ENCODE data around the gene SDR42E2.
"Not testable (repeated sequence)": the region's sequence is repeated elsewhere in the genome, so short reads cannot be mapped to it uniquely, and the experiment has no call there.

SDR42E2 gene

DNA sequence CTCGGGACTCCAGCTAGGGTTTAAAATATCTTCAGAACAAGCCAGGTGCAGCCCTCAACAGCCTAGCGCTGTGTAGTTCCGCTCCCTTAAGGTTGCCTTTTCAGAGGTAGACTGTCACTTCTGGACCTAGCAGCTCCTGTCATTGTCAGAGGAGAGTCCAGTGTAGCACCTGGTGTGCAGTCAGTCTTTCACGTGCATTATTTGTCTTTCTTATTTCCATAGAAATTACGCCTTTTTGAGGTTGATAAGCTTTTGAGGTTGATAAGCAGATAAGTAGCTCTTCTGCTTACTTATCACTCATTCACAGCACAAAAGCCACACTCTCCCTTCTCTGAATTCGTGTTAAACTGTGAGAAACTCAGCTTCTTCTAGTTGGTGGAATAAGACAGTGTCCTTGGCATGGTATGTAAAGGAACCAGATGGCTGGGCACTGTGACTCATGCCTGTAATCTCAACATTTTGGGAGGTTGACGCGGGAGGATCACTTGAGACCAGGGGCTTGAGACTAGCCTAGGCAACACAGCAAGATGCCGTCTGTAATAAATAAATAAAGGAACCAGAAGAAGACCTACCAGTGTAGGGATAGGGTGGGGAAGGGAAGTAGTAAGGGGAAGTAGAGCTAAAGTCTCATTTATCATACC is 54.0 kb downstream of the SDR42E2 start:
- no peak for DNase-seq

DNA sequence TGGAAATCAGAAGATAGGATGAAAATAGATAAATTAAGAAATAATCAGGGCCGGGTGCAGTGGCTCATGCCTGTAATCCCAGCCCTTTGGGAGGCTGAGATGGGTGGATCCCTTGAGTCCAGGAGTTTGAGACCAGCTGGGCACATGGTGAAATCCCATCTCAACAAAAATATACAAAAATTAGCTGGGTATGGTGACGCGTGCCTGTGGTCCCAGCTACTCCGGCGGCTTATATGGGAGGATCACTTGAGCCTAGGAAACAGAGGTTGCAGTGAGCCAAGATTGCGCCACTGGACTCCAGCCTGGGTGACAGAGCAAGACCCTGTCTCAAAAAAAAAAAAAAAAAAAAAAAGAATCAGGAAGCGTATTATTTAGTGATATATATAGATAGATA is 54.5 kb downstream of the SDR42E2 start:
- not testable (repeated sequence) for DNase-seq

DNA sequence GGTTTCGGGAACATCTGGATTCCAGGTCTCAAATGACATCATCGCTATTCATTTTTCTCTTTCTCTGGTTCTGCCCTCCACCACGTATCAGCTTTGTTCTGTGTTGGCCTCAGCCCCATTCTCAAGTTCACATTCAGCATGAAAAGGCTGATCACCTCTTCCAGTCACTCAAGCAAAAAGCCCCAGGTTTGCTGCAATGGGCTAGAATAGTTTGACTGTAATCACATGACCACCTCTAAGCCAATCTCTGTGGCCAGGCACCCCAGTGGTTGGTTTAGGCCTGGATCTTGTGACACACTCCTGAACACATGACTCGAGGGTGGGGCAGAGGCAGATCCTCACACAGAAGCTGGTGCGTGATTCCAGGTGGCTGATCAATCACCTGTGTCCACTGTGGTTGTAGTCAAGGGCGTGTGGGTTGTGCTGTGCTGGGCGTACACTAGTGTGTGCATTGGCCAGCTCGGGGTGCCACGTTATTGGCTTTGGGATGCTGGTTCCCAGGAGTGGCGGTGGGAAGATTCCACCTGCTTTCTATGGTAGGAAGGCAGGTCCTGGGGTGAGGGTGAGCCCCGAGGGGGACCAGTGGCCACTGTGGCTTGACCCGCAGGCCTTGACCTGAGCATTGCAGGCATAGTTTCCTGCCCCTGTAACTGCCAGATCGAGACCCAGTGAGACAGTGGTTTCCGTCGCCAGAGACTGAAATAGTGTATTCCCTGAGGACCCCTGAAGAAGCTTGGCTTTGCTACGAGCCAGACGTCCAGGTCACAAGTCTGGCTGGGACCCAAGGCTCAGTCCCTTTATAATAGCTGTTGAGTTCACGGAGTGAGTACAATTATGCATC is 55.8 kb downstream of the SDR42E2 start:
- no peak for DNase-seq

DNA sequence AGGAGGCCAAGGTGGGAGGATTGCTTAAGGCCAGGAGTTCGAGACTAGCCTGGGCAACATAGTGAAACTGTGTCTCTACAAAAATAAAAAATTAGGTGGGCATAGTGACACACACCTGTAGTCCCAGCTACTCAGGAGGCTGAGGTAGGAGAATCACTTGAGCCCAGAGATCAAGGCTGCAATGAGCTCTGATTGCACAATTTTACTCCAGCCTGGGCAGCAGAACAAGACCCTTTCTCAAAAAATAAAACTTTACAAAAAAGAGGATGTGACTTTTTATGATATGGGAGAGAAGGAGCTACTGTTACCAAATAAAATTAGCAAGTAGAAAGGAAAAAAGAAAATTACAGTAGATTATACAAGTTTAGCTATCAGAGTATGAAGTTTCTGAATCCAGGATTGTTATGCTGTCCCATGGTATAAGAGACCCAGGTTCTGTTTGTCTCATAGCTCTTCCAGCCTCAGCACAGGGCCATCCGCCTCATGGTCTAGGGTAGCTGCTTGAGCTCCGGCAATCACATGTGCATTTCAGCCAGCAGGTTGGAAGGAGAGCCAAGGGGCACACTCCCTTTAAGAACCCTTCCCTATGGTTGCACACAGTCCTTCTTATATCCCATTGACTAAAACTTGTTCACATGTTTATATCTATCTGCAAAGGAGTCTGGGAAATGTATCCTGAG is 57.2 kb downstream of the SDR42E2 start:
- DNase-seq, result no peak

DNA sequence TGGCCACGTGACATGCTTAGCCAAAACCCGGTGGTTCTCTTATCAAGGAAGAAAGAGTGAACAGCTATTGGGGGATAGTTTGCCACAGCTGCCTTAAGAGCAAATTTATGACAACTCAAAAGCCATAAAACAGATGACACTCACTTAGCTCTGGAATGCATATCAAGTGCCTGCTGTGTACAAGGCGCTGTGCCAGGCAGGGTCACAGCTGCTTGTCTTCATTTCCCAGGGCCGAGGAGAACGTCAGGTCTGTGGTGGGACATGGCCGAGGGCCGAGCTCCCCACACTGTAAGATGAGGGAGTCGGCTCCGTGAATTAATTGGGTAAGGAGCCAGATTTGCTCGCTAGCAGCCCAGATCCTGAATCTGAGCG is 57.7 kb downstream of the SDR42E2 start:
- DNase-seq, result no peak

DNA sequence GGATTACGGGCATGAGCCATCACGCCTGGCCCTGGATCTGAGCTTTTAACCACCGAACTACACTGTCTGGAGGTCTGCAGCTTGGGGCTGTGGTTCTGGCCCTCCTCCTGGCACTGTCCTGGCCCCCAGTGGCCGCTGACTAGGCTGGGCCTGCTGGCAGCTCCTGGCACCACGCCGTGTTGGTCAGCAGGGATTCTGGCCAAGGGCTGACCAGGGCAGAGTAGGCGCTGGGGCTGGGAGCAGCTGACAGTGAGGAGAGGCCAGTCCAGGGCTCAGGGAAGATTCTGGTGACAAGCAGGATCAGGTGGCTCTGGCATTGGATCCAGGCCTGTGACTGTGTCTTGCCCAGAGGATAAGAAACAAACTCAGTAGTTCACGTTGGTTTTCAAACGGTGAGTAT is 58.4 kb downstream of the SDR42E2 start:
- no peak for DNase-seq

DNA sequence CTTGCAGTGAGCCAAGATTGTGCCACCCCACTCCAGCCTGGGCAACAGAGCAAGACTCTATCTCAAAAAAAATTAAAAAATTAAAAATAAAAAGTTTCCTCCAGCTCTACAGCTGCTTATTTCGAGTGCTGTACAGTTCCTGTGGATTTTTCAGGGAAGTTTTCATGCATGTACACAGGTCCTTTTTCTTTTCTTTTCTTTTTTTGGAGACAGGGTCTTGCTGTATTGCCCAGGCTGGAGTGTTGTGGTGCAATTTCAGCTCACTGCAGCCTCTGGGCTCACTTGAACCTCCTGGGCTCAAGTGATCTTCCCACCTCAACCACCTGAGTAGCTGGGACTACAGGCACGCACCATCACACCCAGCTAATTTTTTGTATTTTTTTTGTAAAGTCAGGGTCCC is 59.7 kb downstream of the SDR42E2 start:
- DNase-seq, result no peak

DNA sequence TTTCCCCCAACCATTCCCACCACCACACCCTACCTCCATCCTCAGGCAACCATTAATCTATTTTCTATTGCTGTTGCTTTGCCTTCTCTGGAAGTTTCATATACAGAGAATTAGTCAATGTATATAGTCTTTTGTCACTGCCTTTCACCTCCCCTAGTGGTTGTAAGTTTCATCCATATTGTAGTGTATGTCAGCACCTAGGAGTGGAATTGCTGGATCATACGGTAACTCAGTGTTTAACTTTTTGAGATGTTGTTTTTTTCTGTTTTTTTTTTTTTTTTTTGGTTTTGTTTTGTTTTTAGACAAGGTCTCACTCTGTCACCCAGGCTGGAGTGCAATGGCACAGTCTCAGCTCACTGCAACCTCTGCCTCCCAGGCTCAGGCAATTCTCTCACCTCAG is 60.7 kb downstream of the SDR42E2 start:
- no peak for DNase-seq

DNA sequence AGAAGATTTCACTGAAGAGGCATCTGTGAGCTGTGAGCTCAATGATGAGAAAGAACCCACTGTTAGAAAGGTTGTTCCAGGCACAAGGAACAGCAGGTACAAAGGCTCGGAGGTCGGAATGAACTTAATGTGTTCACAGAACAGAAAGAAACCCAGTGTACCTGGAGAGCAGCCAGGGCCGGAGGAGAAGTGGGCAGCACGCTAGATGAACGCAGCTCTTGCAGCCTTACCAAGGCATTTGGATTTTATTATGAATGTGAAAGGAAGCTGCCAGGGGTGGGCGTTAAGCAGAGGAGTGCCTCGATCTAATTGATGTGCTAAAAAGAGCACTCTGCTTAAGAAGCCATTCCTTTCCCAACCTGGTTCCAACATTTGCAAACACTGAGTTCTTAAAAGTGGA is 62.8 kb downstream of the SDR42E2 start:
- DNase-seq, result no peak

DNA sequence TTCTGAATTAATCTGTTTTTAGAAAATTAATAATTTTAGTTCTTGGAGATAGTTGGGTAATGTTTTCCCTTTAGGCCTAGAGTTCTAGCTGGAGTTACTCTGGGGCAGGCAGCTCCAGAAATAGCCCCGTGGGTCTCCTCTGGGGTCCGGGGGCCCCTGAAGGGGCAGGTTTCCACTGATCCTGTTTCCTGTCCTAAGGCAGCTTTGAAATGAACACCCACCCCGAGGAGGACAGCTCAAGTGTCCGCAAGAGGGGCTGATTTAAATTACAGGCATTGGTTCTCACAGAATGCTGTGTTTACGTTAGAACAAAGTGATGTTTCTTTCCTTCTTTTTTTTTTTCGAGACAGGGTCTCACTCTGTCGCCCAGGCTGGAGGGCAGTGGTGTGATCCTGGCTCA is 67.6 kb downstream of the SDR42E2 start:
- no peak for DNase-seq

DNA sequence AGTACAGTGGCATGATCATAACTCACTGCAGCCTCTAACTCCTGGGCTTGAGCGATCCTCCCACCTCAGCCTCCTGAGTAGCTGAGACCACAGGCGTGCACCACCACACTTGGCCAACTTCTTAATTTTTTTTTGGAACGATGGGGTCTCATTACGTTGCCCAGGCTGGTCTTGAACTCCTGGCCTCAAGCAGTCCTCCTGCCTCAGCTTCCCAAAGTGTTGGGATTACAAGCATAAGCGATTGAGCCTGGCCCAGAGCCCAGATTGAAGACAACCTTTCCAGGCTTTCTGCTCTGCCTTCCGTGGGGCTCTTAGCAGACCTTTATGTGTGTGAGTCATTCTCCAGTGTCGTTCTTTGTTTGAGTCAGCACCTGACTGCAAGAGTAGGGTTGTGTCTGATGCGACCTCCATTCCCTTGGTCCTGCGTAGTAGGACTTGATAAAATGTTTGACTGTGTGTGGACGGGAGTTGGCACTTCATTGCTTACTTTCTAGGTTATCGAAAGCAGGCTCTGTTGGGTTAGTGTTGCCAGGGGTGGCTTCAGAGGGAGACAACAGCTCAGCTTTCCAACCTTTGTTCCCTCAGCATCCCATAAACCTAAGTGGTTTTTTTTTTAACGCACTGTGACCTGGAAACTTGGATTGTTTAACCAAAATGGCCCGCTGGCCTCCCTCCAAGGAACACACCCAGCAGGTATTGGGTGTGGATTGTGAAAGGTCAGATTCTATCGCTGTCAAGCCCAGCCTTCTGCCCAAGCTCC is 70.2 kb downstream of the SDR42E2 start:
- no peak for DNase-seq

DNA sequence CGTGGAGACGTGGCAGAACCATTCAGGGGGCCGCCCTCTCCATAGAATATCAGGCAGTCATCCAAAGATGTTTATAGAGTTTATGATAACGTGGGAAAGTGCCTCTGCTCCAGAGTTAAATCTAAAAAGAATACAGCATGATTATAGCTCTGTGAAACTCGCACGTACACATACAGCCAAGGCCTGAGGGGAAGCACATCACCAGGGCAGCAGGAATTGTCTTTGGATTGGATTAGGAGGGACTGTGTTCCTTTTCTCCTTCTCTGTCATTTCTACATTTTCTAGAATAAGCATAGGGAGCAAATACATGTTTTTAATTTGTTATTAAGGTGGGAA is 70.7 kb downstream of the SDR42E2 start:
- DNase-seq, result no peak

DNA sequence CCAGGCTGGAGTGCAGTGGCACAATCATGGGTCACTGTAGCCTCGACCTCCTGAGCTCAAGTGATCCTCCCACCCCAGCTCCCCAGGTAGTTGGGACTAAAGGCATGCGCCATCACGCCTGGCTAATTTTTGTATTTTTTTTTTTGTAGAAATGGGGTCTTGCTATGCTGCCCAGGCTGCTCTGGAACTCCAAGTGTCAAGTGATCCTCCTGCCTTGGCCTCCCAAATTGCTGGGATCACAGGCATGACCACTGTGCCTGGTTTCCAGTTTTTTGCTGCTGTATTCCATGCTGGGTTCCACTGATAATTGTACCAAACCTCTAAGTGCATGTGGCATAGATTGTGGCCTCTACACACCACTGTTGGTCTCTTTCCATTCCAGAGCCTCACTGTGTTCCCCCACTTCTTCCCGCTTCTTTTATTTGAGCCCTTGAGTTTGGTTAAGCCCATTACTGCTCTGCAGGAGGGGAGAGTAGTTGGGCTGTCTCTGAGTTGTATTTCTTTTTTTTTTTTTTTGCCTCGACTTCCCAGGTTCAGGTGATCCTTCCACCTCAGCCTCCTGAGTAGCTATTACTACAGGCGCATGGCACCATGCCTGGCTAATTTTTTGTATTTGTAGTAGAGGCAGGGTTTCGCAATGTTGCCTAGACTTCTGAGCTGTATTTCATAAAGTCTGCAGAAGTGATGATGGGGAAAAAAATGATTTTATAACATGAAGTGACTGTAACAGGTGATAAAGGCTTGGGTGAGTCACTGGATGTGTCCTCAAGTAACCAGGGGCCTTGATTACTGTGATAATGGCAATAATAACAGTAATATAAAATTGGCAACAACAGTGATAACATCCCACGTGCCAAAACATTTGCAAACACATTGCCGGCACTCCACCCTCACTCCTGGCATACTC is 73.8 kb downstream of the SDR42E2 start:
- DNase-seq, result no peak

DNA sequence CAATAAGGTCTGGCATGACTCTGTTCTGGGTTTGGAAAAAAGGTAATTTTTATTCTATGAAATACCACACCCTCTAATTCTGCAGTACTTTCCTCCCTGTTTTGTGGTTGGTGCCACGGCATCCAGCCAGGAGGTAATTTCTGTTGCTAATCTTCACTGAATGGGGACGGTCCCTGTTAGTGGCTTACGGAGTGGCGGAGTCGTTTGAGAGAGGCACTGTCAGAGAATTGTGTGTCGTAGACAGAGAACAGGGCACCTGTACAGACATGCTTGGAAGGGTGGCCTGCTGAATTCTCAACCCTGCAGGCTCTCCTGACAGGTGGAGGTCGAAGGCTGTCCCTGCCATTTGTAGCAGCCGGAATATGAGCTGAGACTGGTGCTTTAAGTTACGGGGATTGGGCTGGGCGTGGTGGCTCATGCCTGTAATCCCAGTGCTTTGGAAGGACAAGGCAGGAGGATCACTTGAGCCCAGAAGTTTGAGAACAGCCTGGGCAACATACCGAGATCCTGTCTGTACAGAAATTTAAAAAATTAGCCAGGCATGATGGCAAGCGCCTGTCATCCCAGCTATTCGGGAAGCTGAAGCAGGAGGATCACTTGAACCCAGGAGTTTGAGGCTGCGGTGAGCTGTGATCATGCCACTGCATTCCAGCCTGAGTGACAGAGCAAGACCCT is 77.0 kb downstream of the SDR42E2 start:
- no peak for DNase-seq

DNA sequence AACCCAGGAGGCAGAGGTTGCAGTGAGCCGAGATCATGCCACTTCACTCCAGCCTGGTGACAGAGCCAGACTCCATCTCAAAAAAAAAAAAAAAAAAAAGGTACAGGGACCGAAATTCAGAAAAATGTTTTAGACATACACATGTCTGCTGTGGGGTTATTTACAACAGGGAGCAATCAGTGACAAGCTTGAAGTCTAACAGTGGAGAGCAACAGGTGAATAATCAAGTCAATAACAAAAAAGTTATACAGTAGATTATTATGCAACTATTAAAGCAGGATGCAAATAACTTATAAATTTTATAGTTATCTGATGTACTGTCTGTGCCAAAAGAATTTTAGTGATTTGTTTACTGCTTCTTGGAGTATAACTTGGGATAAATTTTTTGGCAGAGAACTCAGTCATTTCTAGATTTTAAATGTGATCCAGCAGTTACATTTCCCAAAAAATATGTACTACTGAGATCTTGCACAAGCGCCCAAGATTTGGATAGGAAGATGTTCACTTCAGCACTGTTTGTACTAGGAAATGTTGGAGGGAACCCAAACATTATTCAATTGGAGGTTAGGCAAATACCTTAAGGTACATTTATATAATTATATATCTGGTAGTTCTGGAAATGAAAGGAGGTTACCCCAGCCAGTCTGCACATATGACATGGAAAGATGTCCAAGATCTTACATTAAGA is 77.9 kb downstream of the SDR42E2 start:
- DNase-seq, result no peak
